SJSA1 (cell line): Measurements from ENCODE around the gene LRRC4C. TPM values are rescaled to one million over a fixed set of nuclear protein-coding genes. Genes with fewer than 3 reads are reported as not detected.

ENCODE experiments used
- DNase-seq, 2 experiments: peaks; one replicate each; pipeline ENCODE4 v3.0.0-alpha.2; 2015 to 2020; ENCODE audit warnings: low spot score in 2 of 2, low read depth in 1 of 2
- H3K27ac ChIP-seq: fragments of 250-450 bp; sonication (Bioruptor Pico); 2 replicates; pipeline ENCODE4 v1.5.1; 2020; ENCODE audit warnings: mild to moderate bottlenecking, moderate library complexity
- H3K27me3 ChIP-seq: fragments of 250-450 bp; sonication (Bioruptor Pico); replicated peaks from 2 replicates; pipeline ENCODE4 v1.5.1; 2020; ENCODE audit warnings: mild to moderate bottlenecking, moderate library complexity
- H3K36me3 ChIP-seq: fragments of 250-450 bp; sonication (Bioruptor Pico); 2 replicates; pipeline ENCODE4 v1.5.1; 2020; ENCODE audit warnings: mild to moderate bottlenecking
- H3K4me1 ChIP-seq: fragments of 250-450 bp; sonication (Bioruptor Pico); replicated peaks from 2 replicates; pipeline ENCODE4 v1.6.1; 2021; ENCODE audit warnings: mild to moderate bottlenecking
- H3K4me3 ChIP-seq: fragments of 250-450 bp; sonication (Bioruptor Pico); 2 replicates; pipeline ENCODE4 v1.5.1; 2020; ENCODE audit warnings: mild to moderate bottlenecking
- H3K9me3 ChIP-seq: fragments of 250-450 bp; sonication (Bioruptor Pico); replicated peaks from 2 replicates; pipeline ENCODE4 v1.5.1; 2020; ENCODE audit warnings: mild to moderate bottlenecking
- total RNA-seq: library from RNA; depleted of rRNA; stranded (reverse); fragments of >200 nt; shearing (Covaris generic); gene quantifications from 2 replicates; pipeline ENCODE4 v1.2.3, GENCODE V29; 2014

LRRC4C gene
- total RNA-seq, 1 experiment from 2014 or later = not detected

DNA sequence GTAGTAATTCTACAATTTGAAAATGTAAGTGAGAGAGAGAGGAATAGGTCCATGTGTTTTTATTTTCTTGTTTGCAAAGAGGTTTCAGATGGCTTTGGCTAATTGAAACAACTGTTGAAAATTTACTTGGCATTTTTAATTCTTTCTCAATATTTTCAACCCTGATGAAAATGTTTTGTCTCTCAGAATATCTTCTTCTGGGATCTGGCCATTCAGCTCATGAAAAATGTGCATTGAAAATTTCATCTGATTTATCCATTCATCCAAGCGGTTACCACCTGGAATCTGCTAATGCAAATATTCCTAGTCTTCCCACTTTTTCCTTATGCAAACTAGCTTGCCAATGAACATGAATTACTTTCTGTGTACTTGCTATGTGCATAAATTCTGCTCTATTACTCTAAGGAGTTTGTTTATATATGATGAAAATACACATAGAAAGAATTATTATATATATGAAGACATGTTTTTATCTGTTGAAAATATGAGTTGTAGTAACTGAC is 621.2 kb downstream of the LRRC4C start:
- no peak for DNase-seq
- no peaks in the 10 kb centered on the region for H3K4me1 ChIP-seq
- 0 out of 2 replicates have a peak, but pooled peaks cover 3% of the 10 kb centered on the region for H3K9me3 ChIP-seq
- H3K27me3 ChIP-seq = no peaks in the 10 kb centered on the region
- H3K27ac ChIP-seq = no peak overlapping the region
- H3K4me3 ChIP-seq = no peak overlapping the region
- H3K36me3 ChIP-seq = no peaks in the 10 kb centered on the region

DNA sequence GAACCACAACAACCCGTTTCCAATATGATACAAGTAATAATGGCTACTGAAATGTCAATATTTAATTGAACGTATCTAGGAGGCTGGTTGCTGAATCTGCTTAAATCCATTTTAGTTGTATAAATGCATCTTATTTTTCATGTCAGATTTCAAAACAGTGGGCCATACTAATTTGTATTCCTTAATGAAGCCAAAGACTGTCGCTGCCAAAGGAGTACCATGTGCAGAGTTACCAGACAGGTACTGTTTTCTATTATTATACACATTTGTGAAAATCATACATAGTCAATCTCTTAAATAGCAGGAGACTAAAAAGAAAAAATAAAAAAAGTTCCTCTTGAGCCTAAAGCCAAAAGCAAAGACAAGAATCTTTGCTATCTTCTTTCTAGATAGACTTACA is 632.3 kb downstream of the LRRC4C start:
- H3K4me3 ChIP-seq = no peak overlapping the region
- no peak overlapping the region for H3K27ac ChIP-seq
- H3K9me3 ChIP-seq = no peaks in the 10 kb centered on the region
- no peaks in the 10 kb centered on the region for H3K36me3 ChIP-seq
- no peaks in the 10 kb centered on the region for H3K4me1 ChIP-seq
- no peak for DNase-seq
- H3K27me3 ChIP-seq = peaks cover 4% of the 10 kb centered on the region; the same call in 1 of the 2 replicates

DNA sequence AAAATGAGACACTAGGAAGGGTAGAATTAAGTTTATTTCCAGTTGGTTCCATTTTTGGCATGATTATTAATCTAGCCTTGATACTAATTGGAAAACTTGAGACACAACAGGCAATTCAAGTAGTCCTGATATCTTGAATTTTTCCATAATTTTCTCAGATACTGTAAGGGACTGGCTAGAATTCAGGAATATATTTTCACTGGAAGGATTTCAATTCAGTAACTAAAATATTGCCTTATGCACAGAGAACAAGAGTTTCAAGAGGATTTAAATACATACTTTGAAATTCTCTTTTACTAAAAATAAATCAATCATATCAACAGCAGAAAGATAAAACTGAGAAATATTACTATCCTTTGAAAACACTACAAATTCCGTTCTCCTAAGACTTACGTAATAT is 632.9 kb downstream of the LRRC4C start:
- Histone ChIP-seq H3K4me1 (no peaks in the 10 kb centered on the region), H3K27ac (no peak overlapping the region), H3K27me3 (peaks cover 4% of the 10 kb centered on the region; the same call in 1 of the 2 replicates), H3K36me3 (no peaks in the 10 kb centered on the region), H3K9me3 (no peaks in the 10 kb centered on the region), H3K4me3 (no peak overlapping the region)
- DNase-seq = no peak

DNA sequence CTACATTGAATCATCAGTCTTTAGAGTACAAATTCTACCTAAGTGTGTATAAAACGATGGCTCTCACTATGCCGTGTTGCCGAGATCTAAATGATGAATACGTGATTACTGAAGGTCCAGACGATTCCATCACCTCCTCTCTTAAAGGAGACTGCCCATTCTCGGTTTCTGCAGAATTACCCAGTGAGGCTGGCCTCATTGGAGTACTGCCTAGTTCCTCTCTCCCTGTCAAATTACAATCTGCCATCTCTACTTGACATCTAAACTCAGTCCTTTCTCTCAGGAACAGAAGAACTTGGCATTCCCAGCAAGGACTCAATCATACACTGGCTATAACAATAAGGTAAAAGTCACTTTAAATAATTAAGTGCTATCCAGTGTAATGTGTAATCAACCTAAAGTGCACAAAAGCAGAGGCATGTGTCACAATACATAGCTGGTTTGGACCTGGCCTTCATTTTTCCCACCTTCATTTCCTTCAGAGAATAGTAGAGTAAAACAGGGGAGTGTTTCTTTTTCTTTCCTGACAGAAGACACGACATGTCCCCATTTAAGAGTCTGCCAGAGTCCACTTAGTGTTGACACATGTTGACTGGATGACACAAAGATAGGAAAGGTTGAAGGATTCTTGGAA is 634.1 kb downstream of the LRRC4C start:
- H3K36me3 ChIP-seq = no peaks in the 10 kb centered on the region
- no peak overlapping the region for H3K27ac ChIP-seq
- no peak for DNase-seq
- H3K4me3 ChIP-seq = no peak overlapping the region
- peaks cover 4% of the 10 kb centered on the region; the same call in 1 of the 2 replicates for H3K27me3 ChIP-seq
- H3K9me3 ChIP-seq = no peaks in the 10 kb centered on the region
- no peaks in the 10 kb centered on the region for H3K4me1 ChIP-seq

DNA sequence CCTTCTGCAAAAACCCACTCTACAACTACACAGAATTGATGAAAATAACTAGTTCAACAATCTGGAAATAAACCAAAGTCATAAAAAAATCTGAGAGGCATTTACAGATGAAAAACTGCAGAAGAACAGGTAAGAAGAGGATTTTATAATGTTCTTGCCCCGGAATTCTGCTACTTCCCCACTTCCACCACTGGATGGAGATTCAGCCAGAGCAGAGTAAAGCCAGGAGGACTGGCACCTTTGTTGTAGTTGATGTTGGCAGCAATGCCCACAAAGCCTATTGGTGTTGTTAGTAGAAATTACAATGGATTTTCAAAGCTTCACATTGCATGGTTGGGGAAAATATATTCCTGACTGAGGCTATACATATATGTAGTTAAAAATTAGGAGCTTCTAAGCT is 640.2 kb downstream of the LRRC4C start:
- Histone ChIP-seq H3K4me3 (no peak overlapping the region), H3K9me3 (no peaks in the 10 kb centered on the region), H3K27me3 (no peaks in the 10 kb centered on the region), H3K27ac (no peak overlapping the region), H3K36me3 (no peaks in the 10 kb centered on the region), H3K4me1 (no peaks in the 10 kb centered on the region)
- no peak for DNase-seq

DNA sequence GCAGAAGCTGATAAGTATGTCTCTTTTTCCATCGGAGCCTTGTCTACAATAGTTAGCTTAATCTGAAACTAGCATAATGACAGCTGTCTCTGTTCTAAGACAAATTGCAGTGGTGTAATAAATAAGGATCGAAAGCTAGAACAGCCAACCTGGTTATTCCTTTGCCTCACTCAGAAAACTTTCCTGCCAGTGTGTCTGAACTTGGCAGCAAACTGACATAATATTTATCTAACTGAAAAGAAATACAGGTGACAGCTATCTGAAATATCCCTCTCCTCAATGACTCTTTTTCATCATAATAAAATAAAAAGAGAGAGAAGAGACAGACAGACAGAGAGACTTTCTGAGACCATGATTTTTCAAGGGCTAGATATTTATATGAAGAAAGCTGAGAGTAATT is 642.5 kb downstream of the LRRC4C start:
- no peaks in the 10 kb centered on the region for H3K36me3 ChIP-seq
- no peaks in the 10 kb centered on the region for H3K4me1 ChIP-seq
- no peaks in the 10 kb centered on the region for H3K9me3 ChIP-seq
- DNase-seq = no peak
- no peak overlapping the region for H3K27ac ChIP-seq
- no peak overlapping the region for H3K4me3 ChIP-seq
- no peaks in the 10 kb centered on the region for H3K27me3 ChIP-seq

DNA sequence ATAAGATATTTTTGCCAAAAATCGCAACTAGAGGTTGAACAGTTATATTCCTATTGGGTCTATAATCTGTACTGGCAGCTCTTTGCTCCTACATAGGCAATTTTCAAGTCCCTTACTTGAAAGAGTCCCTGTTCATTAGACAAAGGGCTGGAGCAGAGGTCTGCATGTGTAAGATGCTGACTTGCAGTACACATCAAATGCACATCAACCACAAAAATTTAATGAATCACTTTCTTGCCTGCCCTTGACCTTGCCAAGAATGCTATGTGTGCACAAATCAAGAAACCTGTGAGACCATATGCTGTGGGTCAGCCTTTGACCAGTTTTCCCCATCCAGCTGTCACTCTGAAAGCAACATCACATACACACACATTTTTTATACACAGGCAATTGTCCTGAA is 661.5 kb downstream of the LRRC4C start:
- H3K9me3 ChIP-seq = no peaks in the 10 kb centered on the region
- H3K27ac ChIP-seq = no peak overlapping the region
- H3K36me3 ChIP-seq = no peaks in the 10 kb centered on the region
- DNase-seq = no peak
- H3K27me3 ChIP-seq = 0 out of 2 replicates have a peak, but pooled peaks cover 2% of the 10 kb centered on the region
- no peaks in the 10 kb centered on the region for H3K4me1 ChIP-seq
- no peak overlapping the region for H3K4me3 ChIP-seq

DNA sequence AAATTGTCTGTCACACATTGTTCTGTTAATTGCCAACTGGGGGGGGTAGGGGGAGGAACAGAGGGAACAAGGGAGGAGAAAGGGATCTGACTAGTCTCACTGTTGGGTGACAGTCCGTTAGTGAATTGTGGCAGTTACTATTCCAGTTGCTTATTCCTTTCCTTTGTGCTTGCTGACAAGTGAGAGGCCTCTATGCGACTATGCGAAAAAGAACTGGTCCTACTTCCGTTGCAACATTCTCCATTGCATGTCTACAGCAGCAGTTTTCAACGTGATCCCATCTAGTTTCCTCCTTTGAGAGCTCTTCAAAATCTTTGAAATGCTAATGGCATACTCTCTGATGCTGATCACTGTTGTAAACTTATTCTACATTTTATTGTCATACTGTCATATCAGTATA is 672.2 kb downstream of the LRRC4C start:
- no peaks in the 10 kb centered on the region for H3K9me3 ChIP-seq
- no peak overlapping the region for H3K27ac ChIP-seq
- DNase-seq = no peak
- no peaks in the 10 kb centered on the region for H3K27me3 ChIP-seq
- no peaks in the 10 kb centered on the region for H3K4me1 ChIP-seq
- no peak overlapping the region for H3K4me3 ChIP-seq
- no peaks in the 10 kb centered on the region for H3K36me3 ChIP-seq

DNA sequence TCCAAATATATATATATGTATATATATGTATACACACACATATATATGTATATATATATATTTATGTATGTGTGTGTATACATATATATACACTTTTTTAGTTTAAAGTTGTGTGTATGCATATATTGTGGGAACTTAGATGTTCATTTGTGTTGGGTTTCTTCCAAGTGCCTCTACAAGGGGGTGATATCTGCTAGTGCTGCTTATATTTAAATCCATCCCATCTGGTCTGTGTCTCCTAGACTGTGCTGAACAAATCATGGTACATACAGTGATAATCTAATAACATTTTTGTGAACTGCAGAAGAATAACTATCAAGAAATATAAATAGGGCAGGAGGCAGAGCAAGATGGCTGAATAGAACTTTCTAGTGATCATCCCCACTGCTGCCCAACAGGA is 696.4 kb downstream of the LRRC4C start:
- H3K9me3 ChIP-seq = no peaks in the 10 kb centered on the region
- no peak overlapping the region for H3K27ac ChIP-seq
- H3K36me3 ChIP-seq = no peaks in the 10 kb centered on the region
- H3K4me1 ChIP-seq = no peaks in the 10 kb centered on the region
- DNase-seq = no peak
- no peak overlapping the region for H3K4me3 ChIP-seq
- no peaks in the 10 kb centered on the region for H3K27me3 ChIP-seq

DNA sequence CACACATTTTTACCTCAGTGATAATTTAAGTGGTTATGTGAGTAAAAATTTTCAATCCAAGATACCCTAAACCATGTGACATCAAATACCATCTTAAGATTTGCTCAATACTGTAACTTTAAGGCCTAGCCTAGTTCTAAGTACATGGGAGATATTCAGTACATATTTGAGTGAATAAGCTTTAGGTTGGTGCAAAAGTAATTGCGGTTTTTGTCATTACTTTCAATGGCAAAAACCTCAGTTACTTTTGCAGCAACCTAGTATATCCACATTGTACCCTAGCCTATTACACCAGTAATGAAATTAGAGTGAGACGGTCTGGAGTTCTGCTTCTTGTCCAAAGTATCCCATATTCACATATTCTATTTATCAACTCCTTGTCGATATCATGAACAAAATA is 700.1 kb downstream of the LRRC4C start:
- Histone ChIP-seq H3K4me1 (no peaks in the 10 kb centered on the region), H3K4me3 (no peak overlapping the region)

DNA sequence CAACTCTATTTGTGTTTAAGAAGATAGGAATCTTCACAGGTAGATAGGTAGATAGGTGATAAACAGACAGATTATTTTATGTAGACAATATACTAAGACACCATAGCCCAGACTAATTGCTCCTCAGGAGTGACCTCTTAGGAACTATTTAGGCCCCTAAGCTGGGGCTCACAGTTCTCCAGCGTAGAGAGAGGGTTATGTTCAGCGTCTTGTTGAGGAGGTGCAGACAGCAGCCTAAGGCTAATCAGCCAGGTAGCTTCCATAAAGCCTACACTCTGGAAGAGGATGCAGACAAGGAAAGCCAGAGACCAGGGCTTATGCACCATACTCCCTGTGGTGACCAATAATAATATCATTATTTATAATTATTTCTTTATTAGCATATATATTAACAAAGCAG is 705.2 kb downstream of the LRRC4C start:
- no peaks in the 10 kb centered on the region for H3K4me1 ChIP-seq
- H3K27ac ChIP-seq = no peak overlapping the region
- DNase-seq = no peak

More for the DNA sequence above, 700.1 kb downstream of the LRRC4C start:
- Histone ChIP-seq H3K27ac (no peak overlapping the region), H3K9me3 (no peaks in the 10 kb centered on the region), H3K36me3 (no peaks in the 10 kb centered on the region), H3K27me3 (no peaks in the 10 kb centered on the region)
- no peak for DNase-seq

DNA sequence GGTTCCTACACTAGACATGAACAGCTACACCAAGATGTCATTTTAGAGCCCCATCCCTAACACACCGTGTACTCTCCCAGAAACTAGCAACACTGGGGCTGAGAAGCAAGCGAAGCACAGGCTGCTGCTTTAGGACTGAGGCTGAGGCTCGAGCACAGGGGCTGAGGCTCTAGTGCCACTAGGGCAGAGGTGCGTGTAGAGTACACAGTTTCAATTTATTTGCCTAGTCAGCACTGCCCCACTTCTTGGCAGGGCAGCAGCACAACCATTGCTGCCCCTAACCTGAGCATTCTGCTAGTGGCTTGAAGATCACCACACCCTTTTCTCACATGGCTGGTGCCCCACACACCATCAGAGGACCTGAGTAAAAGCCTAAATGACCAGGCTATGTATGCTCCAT is 713.2 kb downstream of the LRRC4C start:
- Histone ChIP-seq H3K4me3 (no peak overlapping the region), H3K4me1 (no peaks in the 10 kb centered on the region), H3K9me3 (no peaks in the 10 kb centered on the region), H3K36me3 (no peaks in the 10 kb centered on the region), H3K27ac (no peak overlapping the region), H3K27me3 (no peaks in the 10 kb centered on the region)
- no peak for DNase-seq

More for the DNA sequence above, 705.2 kb downstream of the LRRC4C start:
- Histone ChIP-seq H3K9me3 (no peaks in the 10 kb centered on the region), H3K36me3 (no peaks in the 10 kb centered on the region), H3K4me3 (no peak overlapping the region), H3K27me3 (no peaks in the 10 kb centered on the region)

DNA sequence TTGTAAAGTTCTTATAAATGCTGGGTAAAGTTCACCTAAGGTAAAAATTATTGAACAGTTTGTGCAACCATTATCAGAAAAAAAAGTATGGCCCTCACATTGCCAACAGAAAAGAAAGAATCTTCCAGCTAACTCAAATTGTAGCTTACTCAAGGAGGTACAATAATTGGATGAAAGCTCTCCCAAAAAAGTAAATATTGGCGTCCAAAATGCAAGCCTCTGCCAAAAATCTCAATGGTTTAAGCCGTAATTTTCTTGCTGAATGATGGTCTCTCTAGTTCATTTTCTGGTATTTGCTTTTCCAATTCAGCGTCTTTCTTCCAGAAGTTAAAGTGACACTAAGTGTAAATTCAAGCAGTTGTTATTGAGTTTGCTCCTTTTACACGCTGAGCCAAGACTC is 727.3 kb downstream of the LRRC4C start:
- Histone ChIP-seq H3K4me3 (no peak overlapping the region), H3K27ac (no peak overlapping the region), H3K36me3 (no peaks in the 10 kb centered on the region), H3K27me3 (no peaks in the 10 kb centered on the region), H3K4me1 (no peaks in the 10 kb centered on the region), H3K9me3 (no peaks in the 10 kb centered on the region)
- DNase-seq = no peak

DNA sequence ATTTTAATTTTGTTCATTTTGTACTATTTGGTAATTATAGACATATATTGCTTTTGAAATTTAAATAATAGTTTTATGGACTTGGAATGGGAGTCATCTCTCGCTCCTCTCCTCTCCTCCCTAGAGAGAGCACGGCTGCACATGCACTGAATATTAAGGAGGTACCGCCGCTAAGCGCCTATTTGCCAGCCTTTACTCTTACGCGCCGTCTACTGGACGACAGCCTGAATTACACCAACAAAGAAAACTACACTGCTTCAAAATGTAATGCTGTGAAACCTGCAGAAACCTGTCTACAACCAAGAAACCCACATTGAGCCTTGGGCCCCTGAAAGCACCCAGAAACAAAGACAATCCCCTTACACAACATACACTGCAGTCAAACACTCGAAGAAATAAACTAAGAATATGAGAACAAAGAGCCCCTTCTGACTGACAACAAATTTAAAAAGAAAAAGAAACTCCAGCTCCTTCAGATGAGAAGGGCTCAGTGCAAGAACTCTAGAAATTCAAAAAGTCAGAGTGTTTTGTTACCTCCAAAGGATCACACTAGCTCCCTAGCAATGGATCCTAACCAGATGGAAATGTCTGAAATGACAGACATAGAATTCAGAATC is 737.2 kb downstream of the LRRC4C start:
- H3K27me3 ChIP-seq = no peaks in the 10 kb centered on the region

More for the DNA sequence above, 737.2 kb downstream of the LRRC4C start:
- Histone ChIP-seq H3K36me3 (no peaks in the 10 kb centered on the region), H3K27ac (no peak overlapping the region), H3K9me3 (no peaks in the 10 kb centered on the region), H3K4me3 (no peak overlapping the region), H3K4me1 (no peaks in the 10 kb centered on the region)
- DNase-seq = peak in 1 of 2 experiments; percentile 2
